ENCODE results near the gene CBX6.

- TF ChIP-seq EZH2phosphoT487 (IDR thresholded peaks at IDR 0.05; ENCODE audit: insufficient read depth, low read depth) (no peak), EZH2 (IDR thresholded peaks at IDR 0.05; ENCODE audit: insufficient read depth, poor library complexity, severe bottlenecking) (no peak)
Observed at GRCh38 chr22:38900677-38901076, 28.7 kb upstream of the CBX6 start.
